Spleen (tissue), 11 donors: ENCODE data around the gene STPG1. TPM values are rescaled to one million over a fixed set of nuclear protein-coding genes. Genes with fewer than 3 reads are reported as not detected.

ENCODE experiments used
- DNase-seq: peaks from one replicate; pipeline ENCODE4 v3.0.0-alpha.2; 2020
- H3K27ac ChIP-seq, 8 donors: fragments of 200-600 bp; sonication (generic) in 7 of 8; 1 replicate in 4 of 8; 2 replicates in 4 of 8; pipeline versions ENCODE4 v1.5.0 to v1.8.0; 2016 to 2021; ENCODE audit warnings: inconsistent platforms in 4 of 8, mild to moderate bottlenecking in 4 of 8, moderate library complexity in 1 of 8
- H3K27me3 ChIP-seq, 7 donors: fragments of 200-600 bp; sonication (generic) in 6 of 7; replicated peaks in 1 of 7; 1 replicate in 4 of 7; 2 replicates in 3 of 7; pipeline versions ENCODE4 v1.5.0 to v1.8.0; 2016 to 2021; ENCODE audit warnings: inconsistent platforms in 3 of 7, mild to moderate bottlenecking in 1 of 7
- H3K36me3 ChIP-seq, 6 donors: fragments of 200-600 bp; sonication (generic) in 5 of 6; 1 replicate in 4 of 6; 2 replicates in 2 of 6; pipeline versions ENCODE4 v1.5.0 to v1.8.0; 2016 to 2021; ENCODE audit warnings: inconsistent platforms in 2 of 6
- H3K4me1 ChIP-seq, 6 donors: fragments of 200-600 bp; sonication (generic) in 5 of 6; 1 replicate in 3 of 6; 2 replicates in 3 of 6; pipeline versions ENCODE4 v1.5.0 to v1.8.0; 2016 to 2021; ENCODE audit warnings: inconsistent platforms in 3 of 6
- H3K4me3 ChIP-seq, 8 donors: fragments of 200-600 bp; sonication (generic) in 7 of 8; 1 replicate in 4 of 8; 2 replicates in 4 of 8; pipeline versions ENCODE4 v1.5.0 to v1.8.0; 2016 to 2021; ENCODE audit warnings: inconsistent platforms in 4 of 8, mild to moderate bottlenecking in 4 of 8, moderate library complexity in 2 of 8
- H3K9me3 ChIP-seq, 8 donors: fragments of 200-600 bp; sonication (generic) in 7 of 8; 1 replicate in 4 of 8; 2 replicates in 4 of 8; pipeline versions ENCODE4 v1.5.0 to v1.8.0; 2016 to 2021; ENCODE audit warnings: inconsistent platforms in 4 of 8
- POLR2A ChIP-seq, 3 donors: fragments of 450-650 bp; IDR thresholded peaks; one replicate each; pipeline ENCODE4 v1.5.1; 2017; ENCODE audit warnings: antibody characterized with exemption in 3 of 3, mild to moderate bottlenecking in 1 of 3
- POLR2AphosphoS5 ChIP-seq, 3 donors: sonication (generic); formaldehyde crosslinking; IDR thresholded peaks; one replicate each; pipeline ENCODE4 v1.5.1; 2017; ENCODE audit warnings: antibody characterized with exemption in 3 of 3
- WGBS, 5 donors: extraction: QIAGEN DNeasy Blood & Tissue Kit in 3 of 5; methylation state at CpG; one replicate each; pipeline versions ENCODE4 v1.1.5 to v1.1.7; 2013 to 2018; 5-methylcytosine and 5-hydroxymethylcytosine counted together
- intact Hi-C: fragments of 100-400 bp; cut with DNase I; formaldehyde crosslinking; loops from one replicate; pipeline ENCODE4 v1.15.0; 2023; ENCODE audit warnings: low total_unique reads
- polyA plus RNA-seq, 3 donors: library from polyadenylated mRNA; stranded (reverse); fragments of 200-250 nt; gene quantifications; one replicate each; pipeline ENCODE4 v1.2.1, GENCODE V29; 2013
- total RNA-seq, 7 donors: library from RNA; depleted of rRNA in 3 of 7; stranded (reverse); fragments of >200 nt in 3 of 7; fragmentation: NEBNext Ultra II Directional in 4 of 7; extraction: Animal tissue kit (Norgen Biotek cat#: 25700) in 4 of 7; gene quantifications; one replicate each; pipeline versions ENCODE4 v1.1.0 to v1.2.1, GENCODE V29; 2016 to 2021
- TF ChIP-seq, protein P1 (sequence below), 11 experiments: fragments of 200-600 bp in 7 of 11; fragments of 450-650 bp in 4 of 11; sonication (generic) in 4 of 11; IDR thresholded peaks in 8 of 11; conservative IDR thresholded peaks in 3 of 11; 1 replicate in 7 of 11; 2 replicates in 4 of 11; pipeline versions ENCODE4 v1.4.0 to v1.8.0; 2016 to 2021; ENCODE audit warnings: antibody characterized with exemption in 11 of 11, inconsistent platforms in 4 of 11, mild to moderate bottlenecking in 1 of 11
- donor health status: healthy with polysubstance abuse.
- donor health status: DM: no; HTN: no; CAD: no; lungs with moderate emphysema.
- donor health status: DM: no; HTN: no; CAD: no.
- donor health status: Bipolar disorder and iron deficiency.
- donor health status: healthy.
- donor health status: DM: no; HTN: no; CAD: no.
- donor health status: DM: yes; HTN: yes; CAD: no.

The STPG1 gene
- total and polyA plus RNA-seq, 10 donors: 1.5 to 5.8 (median 3.7) TPM

DNA sequence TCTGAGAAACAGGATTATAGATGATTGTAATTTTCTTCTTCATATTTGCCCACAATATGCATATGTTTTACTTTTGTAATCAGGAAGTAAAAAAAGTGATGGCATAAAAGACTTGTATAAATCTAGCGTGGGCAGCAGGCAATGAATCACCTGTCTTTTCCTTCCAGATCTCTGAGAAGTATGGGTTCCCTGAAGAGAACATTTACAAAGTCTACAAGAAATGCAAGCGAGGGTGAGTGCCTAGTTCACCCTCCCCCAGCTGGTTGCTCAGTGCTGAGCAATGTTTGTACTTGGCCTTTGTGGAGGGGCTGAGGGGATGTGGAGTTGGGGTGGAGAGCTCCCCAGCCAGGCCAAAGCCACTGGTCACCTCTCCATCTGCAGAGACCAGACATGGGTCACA is 63.7 kb downstream of the STPG1 start:
- intact Hi-C loops: no loop called here
- TF ChIP-seq POLR2A (IDR thresholded peaks at IDR 0.05) (no peak), POLR2AphosphoS5 (IDR thresholded peaks at IDR 0.05) (no peak)
- TF ChIP-seq, protein P1, sequence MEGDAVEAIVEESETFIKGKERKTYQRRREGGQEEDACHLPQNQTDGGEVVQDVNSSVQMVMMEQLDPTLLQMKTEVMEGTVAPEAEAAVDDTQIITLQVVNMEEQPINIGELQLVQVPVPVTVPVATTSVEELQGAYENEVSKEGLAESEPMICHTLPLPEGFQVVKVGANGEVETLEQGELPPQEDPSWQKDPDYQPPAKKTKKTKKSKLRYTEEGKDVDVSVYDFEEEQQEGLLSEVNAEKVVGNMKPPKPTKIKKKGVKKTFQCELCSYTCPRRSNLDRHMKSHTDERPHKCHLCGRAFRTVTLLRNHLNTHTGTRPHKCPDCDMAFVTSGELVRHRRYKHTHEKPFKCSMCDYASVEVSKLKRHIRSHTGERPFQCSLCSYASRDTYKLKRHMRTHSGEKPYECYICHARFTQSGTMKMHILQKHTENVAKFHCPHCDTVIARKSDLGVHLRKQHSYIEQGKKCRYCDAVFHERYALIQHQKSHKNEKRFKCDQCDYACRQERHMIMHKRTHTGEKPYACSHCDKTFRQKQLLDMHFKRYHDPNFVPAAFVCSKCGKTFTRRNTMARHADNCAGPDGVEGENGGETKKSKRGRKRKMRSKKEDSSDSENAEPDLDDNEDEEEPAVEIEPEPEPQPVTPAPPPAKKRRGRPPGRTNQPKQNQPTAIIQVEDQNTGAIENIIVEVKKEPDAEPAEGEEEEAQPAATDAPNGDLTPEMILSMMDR (IDR thresholded peaks at IDR 0.05 in 8 of 11, conservative IDR thresholded peaks at IDR 0.05 in 3 of 11): no peak

DNA sequence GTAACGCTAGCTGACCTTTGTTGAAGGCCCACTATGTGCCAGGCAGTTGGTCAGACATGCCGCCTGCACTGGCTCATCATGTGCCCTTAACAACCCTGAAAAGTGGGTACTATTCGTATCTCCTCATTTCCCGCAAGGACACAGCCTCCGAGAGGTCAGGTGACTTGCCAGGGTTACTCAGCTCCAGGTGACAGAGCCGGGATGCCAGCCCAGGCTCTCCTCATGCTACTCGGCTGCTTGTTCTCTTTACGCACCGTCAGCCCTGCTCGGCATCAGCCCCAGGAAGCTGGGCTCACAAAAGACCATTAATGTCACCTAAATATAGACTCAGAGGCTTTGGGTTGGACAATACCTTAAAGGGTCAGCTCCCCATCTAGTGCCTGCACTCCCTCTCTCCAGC is 65.4 kb downstream of the STPG1 start:
- no peak for DNase-seq
- H3K9me3 ChIP-seq: no peaks in the 10 kb centered on the region
- peaks cover 0 to 25% (median 0%) of the 10 kb centered on the region in 7 donors for H3K27me3 ChIP-seq
- no peak overlapping the region for H3K27ac ChIP-seq
- 85 to 93% (median 87%) methylated on average over 10 of the region's 10 CpGs for WGBS, 5 donors
- peaks cover 0 to 9% (median 8%) of the 10 kb centered on the region in 6 donors for H3K4me1 ChIP-seq
- H3K36me3 ChIP-seq: no peaks in the 10 kb centered on the region
- no peak overlapping the region for H3K4me3 ChIP-seq
- intact Hi-C loops: no loop called here
- TF ChIP-seq POLR2A (IDR thresholded peaks at IDR 0.05) (no peak), POLR2AphosphoS5 (IDR thresholded peaks at IDR 0.05) (no peak)
- TF ChIP-seq, protein P1 (IDR thresholded peaks at IDR 0.05 in 8 of 11, conservative IDR thresholded peaks at IDR 0.05 in 3 of 11): no peak

More for the DNA sequence above, 63.7 kb downstream of the STPG1 start:
- Histone ChIP-seq H3K27ac (no peak overlapping the region), H3K4me1 (peaks cover 0 to 9% (median 8%) of the 10 kb centered on the region in 6 donors), H3K36me3 (no peaks in the 10 kb centered on the region), H3K27me3 (peaks cover 0 to 18% (median 0%) of the 10 kb centered on the region in 7 donors), H3K4me3 (no peak overlapping the region), H3K9me3 (no peaks in the 10 kb centered on the region)
- DNase-seq: no peak
- WGBS, 5 donors: 61 to 84% (median 75%) methylated on average over 2 of the region's 2 CpGs

DNA sequence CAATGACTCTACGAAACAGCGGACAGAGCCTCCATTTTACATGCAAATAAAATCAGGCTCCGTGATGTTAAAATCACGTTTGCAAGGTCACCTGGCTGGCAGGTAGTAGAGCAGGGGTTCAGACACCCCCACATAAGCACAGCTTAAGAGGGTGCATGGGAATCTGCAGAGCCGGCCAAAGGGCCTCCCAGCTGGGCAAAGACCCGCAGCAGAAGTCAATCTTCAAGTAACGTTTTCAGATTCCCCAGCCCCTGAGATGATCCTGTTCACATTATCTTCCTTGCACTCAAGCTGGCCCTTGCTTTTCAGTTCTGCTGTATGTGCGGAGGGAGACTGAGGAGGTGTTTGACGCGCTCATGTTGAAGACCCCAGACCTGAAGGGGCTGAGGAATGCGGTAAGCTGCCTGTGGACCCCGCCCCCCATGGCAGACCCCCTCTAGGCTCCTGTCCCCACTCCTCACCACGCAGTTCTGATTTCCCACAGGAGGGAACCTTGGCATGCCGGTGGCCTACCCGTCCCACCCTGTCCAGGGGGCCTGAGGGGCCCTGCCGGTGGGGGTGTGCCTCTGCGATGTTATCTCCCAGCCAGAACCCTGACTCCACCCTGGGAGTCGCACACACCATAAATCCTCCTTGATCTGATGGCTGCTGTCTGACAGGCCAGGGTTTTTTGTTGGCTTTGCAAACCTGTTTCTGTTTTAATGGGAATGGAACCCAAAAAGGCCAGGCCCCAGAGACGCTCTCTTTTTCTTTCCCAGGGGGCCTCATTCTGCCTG is 66.2 kb downstream of the STPG1 start:
- no peaks in the 10 kb centered on the region for H3K36me3 ChIP-seq
- no peak overlapping the region for H3K4me3 ChIP-seq
- DNase-seq: no peak
- intact Hi-C loops: no loop called here
- H3K27me3 ChIP-seq: peaks cover 0 to 33% (median 0%) of the 10 kb centered on the region in 7 donors
- no peaks in the 10 kb centered on the region for H3K9me3 ChIP-seq
- no peak for TF ChIP-seq POLR2A (IDR thresholded peaks at IDR 0.05)
- TF ChIP-seq, protein P1 (IDR thresholded peaks at IDR 0.05 in 8 of 11, conservative IDR thresholded peaks at IDR 0.05 in 3 of 11): no peak
- TF ChIP-seq POLR2AphosphoS5 (IDR thresholded peaks at IDR 0.05): no peak
- H3K4me1 ChIP-seq: peaks cover 0 to 9% (median 8%) of the 10 kb centered on the region in 6 donors
- 81 to 93% (median 90%) methylated on average over 19 of the region's 19 CpGs for WGBS, 5 donors
- no peak overlapping the region for H3K27ac ChIP-seq

DNA sequence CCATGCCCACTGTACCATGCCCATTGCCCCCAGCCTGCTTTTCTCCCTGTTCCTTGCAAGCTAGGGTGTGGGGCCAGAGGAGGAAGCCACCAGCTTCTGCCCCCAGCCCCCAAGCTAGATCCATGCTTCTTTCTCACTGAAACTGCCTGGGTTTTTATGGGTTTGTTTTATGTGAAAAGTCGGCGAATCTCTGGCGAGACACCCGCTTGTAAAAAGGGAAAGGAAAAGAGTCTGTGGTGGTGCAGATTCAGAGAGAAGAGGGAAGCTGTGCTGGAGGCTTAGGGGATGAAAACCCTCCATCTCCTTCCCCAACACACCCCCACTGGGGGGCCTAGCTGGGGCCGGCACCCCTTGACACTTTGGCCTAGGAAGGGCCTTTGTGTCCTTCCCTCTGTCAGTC is 68.2 kb downstream of the STPG1 start:
- intact Hi-C loops: no loop called here
- no peak for TF ChIP-seq POLR2AphosphoS5 (IDR thresholded peaks at IDR 0.05)
- Histone ChIP-seq H3K4me3 (no peak overlapping the region), H3K4me1 (no peaks in the 10 kb centered on the region), H3K27me3 (peaks cover 0 to 38% (median 0%) of the 10 kb centered on the region in 7 donors), H3K9me3 (no peaks in the 10 kb centered on the region), H3K36me3 (no peaks in the 10 kb centered on the region), H3K27ac (no peak overlapping the region)
- WGBS, 5 donors: 40 to 58% (median 52%) methylated on average over 5 of the region's 5 CpGs
- DNase-seq: no peak
